Keratinocyte (primary cell): Measurements from ENCODE around the gene ADH1C. TPM values are rescaled to one million over a fixed set of nuclear protein-coding genes. Genes with fewer than 3 reads are reported as not detected.

ENCODE experiments used
- DNase-seq: peaks from one replicate; pipeline ENCODE4 v3.0.0-alpha.2; 2011; ENCODE audit warnings: low read depth, missing footprints, low spot score
- FAIRE-seq: peaks from 2 replicates; lab custom pipeline; 2011; peaks lifted over from hg19 to GRCh38; lab: Jason Lieb, UNC
- H2AFZ ChIP-seq: 2 replicates; pipeline ENCODE4 v1.6.0; 2012; ENCODE audit warnings: low read length, control low read depth, inconsistent platforms; ENCODE audit not compliant: control insufficient read depth
- H3K27ac ChIP-seq: 2 replicates; pipeline ENCODE4 v1.5.1; 2011; ENCODE audit warnings: low read length; ENCODE audit not compliant: control insufficient read depth, insufficient read depth
- H3K27me3 ChIP-seq: 3 replicates; pipeline ENCODE4 v1.6.0; 2011; ENCODE audit warnings: low read length; ENCODE audit not compliant: control insufficient read depth, insufficient read depth; ENCODE audit errors: extremely low read depth
- H3K36me3 ChIP-seq, 2 experiments: 2 replicates in 1 of 2; 3 replicates in 1 of 2; pipeline ENCODE4 v1.5.1; 2011; ENCODE audit warnings: low read length in 2 of 2, mild to moderate bottlenecking in 1 of 2; ENCODE audit not compliant: control insufficient read depth in 2 of 2, insufficient read depth in 2 of 2; ENCODE audit errors: extremely low read depth in 1 of 2
- H3K4me1 ChIP-seq: 3 replicates; pipeline ENCODE4 v1.5.1; 2011; ENCODE audit warnings: low read length; ENCODE audit not compliant: control insufficient read depth, insufficient read depth; ENCODE audit errors: extremely low read depth
- H3K4me2 ChIP-seq: 3 replicates; pipeline ENCODE4 v1.6.0; 2011; ENCODE audit warnings: low read depth, low read length; ENCODE audit not compliant: control insufficient read depth, insufficient read depth; ENCODE audit errors: extremely low read depth
- H3K4me3 ChIP-seq, 3 experiments: fragments of 200-600 bp in 1 of 3; sonication (generic) in 1 of 3; 2 replicates in 2 of 3; 3 replicates in 1 of 3; pipeline ENCODE4 v1.5.1; 2011 to 2016; ENCODE audit warnings: low read length in 3 of 3, mild to moderate bottlenecking in 3 of 3, control low read depth in 2 of 3, inconsistent platforms in 1 of 3, low read depth in 1 of 3, mixed read lengths in 1 of 3, mixed run types in 1 of 3, moderate library complexity in 1 of 3; ENCODE audit not compliant: control insufficient read depth in 2 of 3, insufficient read depth in 2 of 3; ENCODE audit errors: extremely low read depth in 1 of 3
- H3K79me2 ChIP-seq: 2 replicates; pipeline ENCODE4 v1.6.0; 2012; ENCODE audit warnings: low read length; ENCODE audit not compliant: control insufficient read depth, insufficient read depth
- H3K9ac ChIP-seq: 3 replicates; pipeline ENCODE4 v1.6.0; 2011; ENCODE audit warnings: low read length; ENCODE audit not compliant: control insufficient read depth, insufficient read depth; ENCODE audit errors: extremely low read depth
- H3K9me1 ChIP-seq: 3 replicates; pipeline ENCODE4 v1.6.0; 2011; ENCODE audit warnings: low read length; ENCODE audit not compliant: control insufficient read depth, insufficient read depth; ENCODE audit errors: extremely low read depth
- H3K9me3 ChIP-seq: 2 replicates; pipeline ENCODE4 v1.5.1; 2012; ENCODE audit warnings: low read depth, low read length; ENCODE audit not compliant: control insufficient read depth
- H4K20me1 ChIP-seq: 3 replicates; pipeline ENCODE4 v1.6.0; 2011; ENCODE audit warnings: low read length; ENCODE audit not compliant: control insufficient read depth, insufficient read depth; ENCODE audit errors: extremely low read depth
- CTCF ChIP-seq, 3 experiments: IDR thresholded peaks in 1 of 3; conservative IDR thresholded peaks in 1 of 3; optimal IDR thresholded peaks in 1 of 3; 2 replicates in 2 of 3; 3 replicates in 1 of 3; pipeline versions ENCODE3 to v1.5.1; 2011; ENCODE audit warnings: low read length in 3 of 3, mild to moderate bottlenecking in 3 of 3, moderate library complexity in 2 of 3, control low read depth in 1 of 3, inconsistent platforms in 1 of 3; ENCODE audit not compliant: insufficient read depth in 2 of 3; ENCODE audit errors: extremely low read depth in 1 of 3
- EZH2 ChIP-seq: IDR thresholded peaks from one replicate; pipeline ENCODE4 v1.6.1; 2012; ENCODE audit warnings: inconsistent platforms, mild to moderate bottlenecking, low read length, moderate library complexity
- dilution Hi-C: fragments of 300-500 bp; cut with MboI; formaldehyde crosslinking; loops from one replicate; pipeline ENCODE4 v1.7.0; 2020; ENCODE audit warnings: low sequenced_read_pairs; ENCODE audit not compliant: extremely low pct_ligation_motif_present
- polyA plus RNA-seq, 5 experiments: library from polyadenylated mRNA; depleted of rRNA in 3 of 5; stranded (reverse) in 3 of 5; stranded (forward) in 1 of 5; unstranded in 1 of 5; fragments of >200 nt; gene quantifications; 1 replicate in 1 of 5; 2 replicates in 3 of 5; 3 replicates in 1 of 5; pipeline versions ENCODE4 v1.2.1 to v1.2.3, GENCODE V29; 2011 to 2012; ENCODE audit warnings: missing spikeins in 2 of 5, low read depth in 1 of 5, low replicate concordance in 1 of 5

Gene ADH1C
- polyA plus RNA-seq, 1 donor (not counting 4 experiments of a cell fraction or from before 2014, with no cell fraction given), result 0.03 TPM

GRCh38 chr4:99399017-99399416, 46.5 kb upstream of the ADH1C start:
- H3K4me2 ChIP-seq, result no peak overlapping the region
- DNase-seq, result no peak
- dilution Hi-C loops, result no loop called here
- H3K9me3 ChIP-seq, result no peaks in the 10 kb centered on the region
- no peaks in the 10 kb centered on the region for H4K20me1 ChIP-seq
- TF ChIP-seq CTCF (optimal IDR thresholded peaks at IDR 0.05 in 1 of 3, IDR thresholded peaks at IDR 0.05 in 1 of 3, conservative IDR thresholded peaks at IDR 0.05 in 1 of 3; ENCODE audit: extremely low read depth in 1 of 3, insufficient read depth in 2 of 3, low read length in 3 of 3) (no peak), EZH2 (no peak)
- no peak overlapping the region for H3K9ac ChIP-seq
- no peak overlapping the region for H2AFZ ChIP-seq
- no peak overlapping the region for H3K4me3 ChIP-seq
- H3K36me3 ChIP-seq, result no peaks in the 10 kb centered on the region
- no peaks in the 10 kb centered on the region for H3K9me1 ChIP-seq
- H3K27ac ChIP-seq, result no peak overlapping the region
- FAIRE-seq, result peak; percentile 62
- no peaks in the 10 kb centered on the region for H3K27me3 ChIP-seq
- peaks cover 3% of the 10 kb centered on the region for H3K4me1 ChIP-seq
- H3K79me2 ChIP-seq, result no peaks in the 10 kb centered on the region

- Histone ChIP-seq H3K9ac (no peak overlapping the region), H4K20me1 (no peaks in the 10 kb centered on the region), H3K27me3 (no peaks in the 10 kb centered on the region), H3K4me1 (no peaks in the 10 kb centered on the region), H3K79me2 (no peaks in the 10 kb centered on the region), H3K9me1 (no peaks in the 10 kb centered on the region), H3K4me3 (no peak overlapping the region), H3K27ac (no peak overlapping the region), H3K4me2 (no peak overlapping the region), H2AFZ (no peak overlapping the region), H3K9me3 (no peaks in the 10 kb centered on the region), H3K36me3 (no peaks in the 10 kb centered on the region)
- FAIRE-seq (peak; percentile 53), DNase-seq (no peak)
- TF ChIP-seq EZH2, result no peak
- no peak for TF ChIP-seq CTCF (optimal IDR thresholded peaks at IDR 0.05 in 1 of 3, IDR thresholded peaks at IDR 0.05 in 1 of 3, conservative IDR thresholded peaks at IDR 0.05 in 1 of 3; ENCODE audit: extremely low read depth in 1 of 3, insufficient read depth in 2 of 3, low read length in 3 of 3)
- dilution Hi-C loops, result no loop called here
Measured at GRCh38 chr4:99395595-99396364, 43.2 kb upstream of the ADH1C start.
